HepG2 (cell line): ENCODE measurements around the gene WHAMM. TPM values are rescaled to one million over a fixed set of nuclear protein-coding genes. Genes with fewer than 3 reads are reported as not detected.
A peak's percentile ranks its signal among the peaks of the same experiment; 100 is the strongest.

ENCODE experiments used
- ARNT ChIP-seq: fragments of 450-650 bp; IDR thresholded peaks from 2 replicates; pipeline ENCODE4 v1.6.1; 2017
- ATM ChIP-seq: fragments of 450-650 bp; IDR thresholded peaks from 2 replicates; pipeline ENCODE4 v1.7.1; 2017; ENCODE audit warnings: mild to moderate bottlenecking, borderline replicate concordance
- BATF2 ChIP-seq: sonication (generic); formaldehyde crosslinking; IDR thresholded peaks from 2 replicates; pipeline ENCODE4 v1.8.0; 2022; ENCODE audit warnings: mild to moderate bottlenecking, missing genetic modification reagents, moderate library complexity
- CEBPG ChIP-seq: IDR thresholded peaks from 2 replicates; pipeline ENCODE4 v1.6.1; 2016
- CREB1 ChIP-seq, 2 experiments: fragments of 450-650 bp in 1 of 2; IDR thresholded peaks; 2 replicates each; pipeline ENCODE4 v1.6.1; 2016 to 2017; ENCODE audit warnings: control low read depth in 1 of 2, mild to moderate bottlenecking in 1 of 2, missing compliant biosample characterization in 1 of 2, missing genetic modification characterization in 1 of 2
- DZIP1 ChIP-seq: sonication (generic); formaldehyde crosslinking; IDR thresholded peaks from 2 replicates; pipeline ENCODE4 v1.5.0; 2020; ENCODE audit warnings: mild to moderate bottlenecking, missing genetic modification reagents
- FOSL2 ChIP-seq: sonication (generic); formaldehyde crosslinking; IDR thresholded peaks from 2 replicates; pipeline ENCODE4 v1.4.0; 2020; ENCODE audit warnings: missing genetic modification reagents
- FOXP1 ChIP-seq, 2 experiments: fragments of 450-650 bp in 1 of 2; IDR thresholded peaks; 2 replicates each; pipeline ENCODE4 v1.6.1; 2017 to 2018; ENCODE audit warnings: antibody characterized with exemption in 1 of 2
- GFI1 ChIP-seq: sonication (generic); formaldehyde crosslinking; IDR thresholded peaks from 2 replicates; pipeline ENCODE4 v1.5.0; 2020; ENCODE audit warnings: missing genetic modification reagents, mild to moderate bottlenecking, borderline replicate concordance
- GTF2F1 ChIP-seq: fragments of 150-350 bp; IDR thresholded peaks from 2 replicates; pipeline ENCODE4 v1.6.1; 2014; ENCODE audit warnings: low read length
- MBNL3 ChIP-seq: fragments of 250-450 bp; sonication (Bioruptor Pico); conservative IDR thresholded peaks from 2 replicates; pipeline ENCODE4 v1.8.0; 2022; ENCODE audit warnings: mild to moderate bottlenecking, inconsistent platforms
- MLLT10 ChIP-seq: sonication (generic); formaldehyde crosslinking; IDR thresholded peaks from 2 replicates; pipeline ENCODE4 v1.4.0; 2020; ENCODE audit warnings: missing genetic modification reagents
- PLSCR1 ChIP-seq: sonication (generic); formaldehyde crosslinking; IDR thresholded peaks from 2 replicates; pipeline ENCODE4 v1.5.0; 2020; ENCODE audit warnings: missing genetic modification reagents, mild to moderate bottlenecking, borderline replicate concordance
- RELA ChIP-seq: sonication (generic); formaldehyde crosslinking; IDR thresholded peaks from 2 replicates; pipeline ENCODE4 v1.4.0; 2020; ENCODE audit warnings: missing genetic modification reagents
- RXRA ChIP-seq: sonication (generic); formaldehyde crosslinking; IDR thresholded peaks from 2 replicates; pipeline ENCODE4 v1.5.1; 2020; ENCODE audit warnings: missing genetic modification reagents
- SP2 ChIP-seq: sonication (generic); formaldehyde crosslinking; IDR thresholded peaks from 2 replicates; pipeline ENCODE4 v1.5.1; 2020; ENCODE audit warnings: mild to moderate bottlenecking, missing genetic modification reagents
- SRY ChIP-seq: sonication (generic); formaldehyde crosslinking; IDR thresholded peaks from 2 replicates; pipeline ENCODE4 v1.8.0; 2022; ENCODE audit warnings: mild to moderate bottlenecking, missing genetic modification reagents
- SYNCRIP ChIP-seq: fragments of 200-400 bp; formaldehyde crosslinking; IDR thresholded peaks from 2 replicates; pipeline ENCODE4 v1.6.1; 2018; ENCODE audit warnings: mild to moderate bottlenecking, low read depth, low read length; ENCODE audit not compliant: insufficient read depth
- TEAD3 ChIP-seq: optimal IDR thresholded peaks from 2 replicates; pipeline ENCODE3; 2016; ENCODE audit warnings: borderline replicate concordance
- ZMAT3 ChIP-seq: sonication (generic); formaldehyde crosslinking; conservative IDR thresholded peaks from 2 replicates; pipeline ENCODE4 v1.7.0; 2021; ENCODE audit warnings: missing genetic modification reagents
- ZNF230 ChIP-seq: sonication (generic); formaldehyde crosslinking; IDR thresholded peaks from 2 replicates; pipeline ENCODE4 v1.4.0; 2020; ENCODE audit warnings: mild to moderate bottlenecking, missing genetic modification reagents
- ZNF431 ChIP-seq: sonication (generic); formaldehyde crosslinking; IDR thresholded peaks from 2 replicates; pipeline ENCODE4 v1.9.0; 2022; ENCODE audit warnings: missing genetic modification reagents, low read depth, mild to moderate bottlenecking, borderline replicate concordance
- ZNF460 ChIP-seq: sonication (generic); formaldehyde crosslinking; IDR thresholded peaks from 2 replicates; pipeline ENCODE4 v1.5.1; 2020; ENCODE audit warnings: missing genetic modification reagents, mild to moderate bottlenecking, borderline replicate concordance
- ZNF484 ChIP-seq: sonication (generic); formaldehyde crosslinking; IDR thresholded peaks from 2 replicates; pipeline ENCODE4 v1.5.1; 2020; ENCODE audit warnings: mild to moderate bottlenecking, low read depth, missing genetic modification reagents, borderline replicate concordance
- ZNF513 ChIP-seq: sonication (generic); formaldehyde crosslinking; conservative IDR thresholded peaks from 2 replicates; pipeline ENCODE4 v1.5.0; 2020; ENCODE audit warnings: missing genetic modification reagents
- ZNF674 ChIP-seq: sonication (generic); formaldehyde crosslinking; IDR thresholded peaks from 2 replicates; pipeline ENCODE4 v1.5.0; 2020; ENCODE audit warnings: low read depth, mild to moderate bottlenecking, missing genetic modification reagents
- polyA plus RNA-seq, 8 experiments: library from polyadenylated mRNA; depleted of rRNA in 3 of 8; stranded (reverse) in 7 of 8; unstranded in 1 of 8; fragments of >200 nt; fragmentation: Illumina TruSeq in 4 of 8; extraction: Trizol in 4 of 8; gene quantifications; 2 replicates each; pipeline versions ENCODE4 v1.2.1 to v1.2.3, GENCODE V29; 2011 to 2016; ENCODE audit warnings: low read depth in 4 of 8, missing spikeins in 1 of 8, mixed read lengths in 1 of 8; ENCODE audit not compliant: insufficient read depth in 1 of 8
- total RNA-seq, 5 experiments: library from RNA; depleted of rRNA; stranded (reverse); fragments of >200 nt; fragmentation: Illumina TruSeq; extraction: Trizol; gene quantifications; 2 replicates each; pipeline ENCODE4 v1.2.3, GENCODE V29; 2016; ENCODE audit warnings: low read depth in 1 of 5

The WHAMM gene
- total and polyA plus RNA-seq, 2 of the 13 experiments (the other 11 are each of a cell fraction or from before 2014, with no cell fraction given) = 2.9 to 3.0 TPM

- no peak for TF ChIP-seq ZNF431
- no peak for TF ChIP-seq PLSCR1 (CRISPR knock-in tag)
- no peak for TF ChIP-seq ARNT
- peak; percentile 87 for TF ChIP-seq FOXP1 (IDR thresholded peaks at IDR 0.05)
- peak; percentile 94 for TF ChIP-seq FOXP1 (CRISPR knock-in tag; IDR thresholded peaks at IDR 0.05)
- no peak for TF ChIP-seq RELA (CRISPR knock-in tag)
- TF ChIP-seq SYNCRIP = no peak
- TF ChIP-seq ZNF230 (CRISPR knock-in tag) = no peak
- TF ChIP-seq GTF2F1 = no peak
- no peak for TF ChIP-seq MBNL3
- TF ChIP-seq TEAD3 (CRISPR knock-in tag) = peak; percentile 83
- TF ChIP-seq RXRA (CRISPR knock-in tag) = peak; percentile 49
- TF ChIP-seq ATM = no peak
- no peak for TF ChIP-seq ZNF674 (CRISPR knock-in tag)
- peak; percentile 59 for TF ChIP-seq FOSL2 (CRISPR knock-in tag)
- TF ChIP-seq ZNF484 (CRISPR knock-in tag) = no peak
- no peak for TF ChIP-seq GFI1 (CRISPR knock-in tag)
- no peak for TF ChIP-seq ZNF513 (CRISPR knock-in tag)
- no peak for TF ChIP-seq SRY (CRISPR knock-in tag)
- TF ChIP-seq ZNF460 (CRISPR knock-in tag) = peak; percentile 96
- no peak for TF ChIP-seq BATF2
- TF ChIP-seq ZMAT3 = no peak
- TF ChIP-seq CREB1 (IDR thresholded peaks at IDR 0.05) = peak; percentile 60; the same call in 1 of the 2 replicates
- no peak for TF ChIP-seq CREB1 (CRISPR knock-in tag; IDR thresholded peaks at IDR 0.05)
- no peak for TF ChIP-seq MLLT10
- peak; percentile 29 for TF ChIP-seq CEBPG (CRISPR knock-in tag)
- TF ChIP-seq SP2 (CRISPR knock-in tag) = no peak
- no peak for TF ChIP-seq DZIP1
Observed at GRCh38 chr15:82856397-82857170, 47.2 kb downstream of the WHAMM start (continued).
